Measurements from ENCODE around the gene S100A16. TPM values are rescaled to one million over a fixed set of nuclear protein-coding genes. Genes with fewer than 3 reads are reported as not detected.
A peak's percentile ranks its signal among the peaks of the same experiment; 100 is the strongest.

The S100A16 gene
- total and polyA plus RNA-seq, 3 donors from 2014 or later, result 126 to 171 (median 158) TPM

DNA sequence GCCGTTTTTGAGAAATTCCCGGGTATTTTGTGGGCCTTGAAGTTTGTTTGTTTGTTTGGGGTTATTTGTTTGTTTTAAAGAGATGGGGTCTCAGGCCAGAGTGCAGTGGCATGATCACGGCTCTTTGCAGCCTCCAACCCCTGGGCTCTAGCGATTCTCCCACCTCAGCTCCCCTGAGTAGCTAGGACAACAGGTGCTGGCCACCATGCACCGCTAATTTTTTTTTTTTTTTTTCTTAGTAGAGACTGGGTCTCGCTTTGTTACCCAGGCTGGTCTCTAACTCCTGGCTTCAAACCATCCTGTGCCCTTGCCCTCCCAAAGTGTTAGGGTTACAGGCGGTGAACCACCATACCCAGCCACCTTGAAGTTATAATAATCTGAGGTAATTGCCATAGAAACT lies 22.9 kb upstream of the S100A16 start:
- Histone ChIP-seq H3K36me3 (ENCODE audit: low read depth, missing control alignments) (no peaks in the 10 kb centered on the region), H3K4me3 (no peak overlapping the region), H3K4me1 (peaks cover 7% of the 10 kb centered on the region), H3K27me3 (no peaks in the 10 kb centered on the region), H3K27ac (peak overlapping the region; percentile 98 to 100), H3K9me3 (no peaks in the 10 kb centered on the region)
- WGBS, 2 donors, result 67 to 70% methylated on average over 7 of the region's 7 CpGs
- TF ChIP-seq, protein P1, sequence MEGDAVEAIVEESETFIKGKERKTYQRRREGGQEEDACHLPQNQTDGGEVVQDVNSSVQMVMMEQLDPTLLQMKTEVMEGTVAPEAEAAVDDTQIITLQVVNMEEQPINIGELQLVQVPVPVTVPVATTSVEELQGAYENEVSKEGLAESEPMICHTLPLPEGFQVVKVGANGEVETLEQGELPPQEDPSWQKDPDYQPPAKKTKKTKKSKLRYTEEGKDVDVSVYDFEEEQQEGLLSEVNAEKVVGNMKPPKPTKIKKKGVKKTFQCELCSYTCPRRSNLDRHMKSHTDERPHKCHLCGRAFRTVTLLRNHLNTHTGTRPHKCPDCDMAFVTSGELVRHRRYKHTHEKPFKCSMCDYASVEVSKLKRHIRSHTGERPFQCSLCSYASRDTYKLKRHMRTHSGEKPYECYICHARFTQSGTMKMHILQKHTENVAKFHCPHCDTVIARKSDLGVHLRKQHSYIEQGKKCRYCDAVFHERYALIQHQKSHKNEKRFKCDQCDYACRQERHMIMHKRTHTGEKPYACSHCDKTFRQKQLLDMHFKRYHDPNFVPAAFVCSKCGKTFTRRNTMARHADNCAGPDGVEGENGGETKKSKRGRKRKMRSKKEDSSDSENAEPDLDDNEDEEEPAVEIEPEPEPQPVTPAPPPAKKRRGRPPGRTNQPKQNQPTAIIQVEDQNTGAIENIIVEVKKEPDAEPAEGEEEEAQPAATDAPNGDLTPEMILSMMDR (IDR thresholded peaks at IDR 0.05), result no peak
- TF ChIP-seq POLR2A (IDR thresholded peaks at IDR 0.05), result no peak
- no peak for DNase-seq
- intact Hi-C loops (cut with DNase I; ENCODE audit: low total_unique reads), result no loop called here

DNA sequence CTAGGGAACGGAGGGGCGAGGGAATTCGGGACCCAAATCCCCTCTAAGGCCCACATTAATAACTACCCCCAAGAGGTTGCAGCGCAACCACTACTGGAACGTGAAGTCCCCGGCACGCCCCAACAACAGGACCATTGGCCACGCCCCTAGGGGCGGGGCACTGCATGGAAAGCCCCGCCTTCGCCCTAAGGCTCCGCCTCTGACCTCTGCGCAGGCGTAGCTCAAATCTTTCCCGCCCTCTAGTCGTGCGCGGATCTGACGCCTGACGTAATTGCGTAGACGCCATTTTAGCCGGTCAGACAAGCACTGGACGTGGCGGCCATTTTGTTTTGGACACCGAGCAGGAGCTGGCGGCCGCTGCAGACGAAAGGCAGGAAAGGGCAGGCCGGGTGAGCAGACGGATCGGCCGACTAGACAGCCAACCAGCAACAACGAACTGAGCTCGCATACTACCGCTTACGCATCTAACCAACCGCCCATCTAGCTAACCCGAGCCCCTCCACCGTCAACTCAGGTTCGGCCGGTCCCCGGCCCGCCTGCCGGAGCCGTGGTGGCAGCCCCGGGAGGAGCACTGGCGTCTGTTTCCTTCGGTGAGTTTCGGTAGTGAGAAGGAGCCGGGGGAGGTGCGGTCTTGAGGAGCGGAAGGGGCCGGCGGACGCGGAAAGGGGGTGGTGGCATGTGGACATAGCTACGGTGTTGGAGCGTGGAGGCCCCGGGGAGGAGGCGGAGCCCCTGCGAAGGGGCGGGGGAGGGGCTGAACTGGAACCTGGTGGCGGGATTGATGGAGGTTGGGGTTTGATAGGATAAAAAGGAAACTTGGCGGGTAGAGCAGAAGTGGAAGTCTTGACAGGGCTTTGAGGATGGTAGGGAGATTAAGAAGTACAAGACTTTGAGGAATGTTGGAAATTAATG lies 21.1 kb upstream of the S100A16 start, which contains the start of gene CHTOP:
CHTOP (plus strand) TSS at position 313 of the 912 bp plus-strand sequence. CDS start 2,523 bp downstream, outside the sequence.
- peaks cover 15% of the 10 kb centered on the region for H3K4me1 ChIP-seq
- H3K36me3 ChIP-seq (ENCODE audit: low read depth, missing control alignments), result no peaks in the 10 kb centered on the region
- TF ChIP-seq, protein P1 (IDR thresholded peaks at IDR 0.05), result peak in 1 of 3 experiments; percentile 38
- TF ChIP-seq POLR2A (IDR thresholded peaks at IDR 0.05), result peak; percentile 74
- 1% methylated on average over 48 to 65 of the region's 65 CpGs for WGBS, 2 donors
- intact Hi-C loops (cut with DNase I; ENCODE audit: low total_unique reads), result no loop called here
- peak; percentile 99 for DNase-seq
- peak within 1 kb of the TSS; percentile 87 to 93 for H3K4me3 ChIP-seq
- H3K9me3 ChIP-seq, result no peaks in the 10 kb centered on the region
- H3K27me3 ChIP-seq, result no peaks in the 10 kb centered on the region
- H3K27ac ChIP-seq, result peak within 1 kb of the TSS; percentile 98 to 100

DNA sequence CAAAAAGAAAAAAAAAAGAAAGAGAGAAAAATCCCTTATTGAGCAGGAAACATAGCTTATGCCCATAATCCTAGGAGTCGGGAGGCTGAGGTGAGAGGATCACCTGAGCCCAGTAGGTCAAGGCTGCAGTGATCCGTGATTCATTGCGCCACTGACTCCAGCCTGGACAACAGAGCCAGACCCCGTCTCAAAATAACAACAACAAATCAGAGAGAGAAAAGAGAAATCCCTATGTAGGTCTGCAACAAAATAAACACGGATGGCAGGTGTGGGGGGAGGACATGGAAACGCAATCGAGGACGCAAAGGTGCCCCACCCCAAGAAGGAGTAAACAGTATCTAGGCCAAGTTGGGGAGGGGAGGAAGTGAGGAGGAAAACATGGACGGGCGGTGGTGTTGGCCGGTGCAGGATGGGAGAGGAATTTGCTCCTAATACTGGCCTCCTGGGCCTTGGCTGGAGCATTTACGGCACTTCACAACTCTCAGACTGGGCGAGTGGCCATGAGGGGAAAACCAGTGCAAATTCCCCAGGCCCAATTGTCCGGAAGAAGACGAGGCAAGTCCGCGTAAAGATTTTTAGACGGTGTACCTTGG lies 20.3 kb upstream of the S100A16 start:
- WGBS, 2 donors, result 21 to 28% methylated on average over 18 of the region's 18 CpGs
- Histone ChIP-seq H3K36me3 (ENCODE audit: low read depth, missing control alignments) (no peaks in the 10 kb centered on the region), H3K4me1 (peaks cover 16% of the 10 kb centered on the region), H3K4me3 (peak overlapping the region; percentile 87 to 93), H3K9me3 (no peaks in the 10 kb centered on the region), H3K27me3 (no peaks in the 10 kb centered on the region), H3K27ac (peak overlapping the region; percentile 98 to 100)
- DNase-seq, result no peak
- intact Hi-C loops (cut with DNase I; ENCODE audit: low total_unique reads), result no loop called here
- no peak for TF ChIP-seq POLR2A (IDR thresholded peaks at IDR 0.05)
- TF ChIP-seq, protein P1 (IDR thresholded peaks at IDR 0.05), result no peak

DNA sequence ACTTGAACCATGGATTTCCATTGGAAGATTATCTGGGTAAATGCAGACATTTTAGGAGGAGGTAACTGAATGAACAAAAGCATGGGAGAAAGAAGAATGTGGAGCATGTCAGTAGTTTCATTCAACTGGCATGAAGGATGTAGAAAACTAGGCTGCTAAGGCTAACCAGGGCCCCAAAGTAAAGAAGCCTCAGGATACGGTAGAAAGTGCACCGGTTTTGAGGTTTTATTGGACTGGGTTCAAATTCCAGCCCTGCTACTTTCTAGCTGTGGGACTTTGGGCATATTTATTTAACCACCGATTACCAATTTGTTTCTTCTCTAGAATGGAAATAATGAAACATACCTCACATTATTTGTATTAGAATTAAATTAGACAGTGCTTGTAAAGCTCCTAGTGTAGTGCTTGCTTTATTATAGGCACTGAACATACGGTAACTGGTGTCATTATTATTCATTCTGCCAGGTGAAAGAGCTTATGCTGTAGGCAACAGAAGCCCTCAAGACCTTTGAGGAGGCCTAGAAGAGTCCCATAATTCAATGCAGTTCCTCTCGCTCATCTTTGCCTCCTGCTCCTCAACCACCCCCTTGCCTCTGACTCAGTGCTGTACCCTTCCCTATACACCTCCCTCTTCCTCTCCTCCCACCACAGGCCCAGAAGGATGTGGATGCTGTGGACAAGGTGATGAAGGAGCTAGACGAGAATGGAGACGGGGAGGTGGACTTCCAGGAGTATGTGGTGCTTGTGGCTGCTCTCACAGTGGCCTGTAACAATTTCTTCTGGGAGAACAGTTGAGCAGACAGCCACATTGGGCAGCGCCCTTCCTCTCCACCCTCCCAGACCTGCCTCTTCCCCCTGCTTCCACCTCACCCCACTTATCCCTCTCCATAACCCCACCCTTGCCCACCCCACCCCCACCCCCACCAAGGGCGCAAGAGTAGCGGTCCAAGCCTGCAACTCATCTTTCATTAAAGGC lies 18.4 kb upstream of the S100A16 start:
- peak overlapping the region in 1 of 2 donors; percentile 35 for H3K27ac ChIP-seq
- WGBS, 2 donors, result 80 to 85% methylated on average over 10 of the region's 10 CpGs

More for the DNA sequence above, 18.4 kb upstream of the S100A16 start:
- intact Hi-C loops (cut with DNase I; ENCODE audit: low total_unique reads), result no loop called here
- Histone ChIP-seq H3K36me3 (ENCODE audit: low read depth, missing control alignments) (no peaks in the 10 kb centered on the region), H3K27me3 (no peaks in the 10 kb centered on the region), H3K9me3 (no peaks in the 10 kb centered on the region), H3K4me1 (peaks cover 31% of the 10 kb centered on the region), H3K4me3 (no peak overlapping the region)
- no peak for TF ChIP-seq POLR2A (IDR thresholded peaks at IDR 0.05)
- TF ChIP-seq, protein P1 (IDR thresholded peaks at IDR 0.05), result no peak
- no peak for DNase-seq
